Dedifferentiated amniotic fluid mesenchymal stem cell (primary cell): ENCODE data around the gene GRIK3.

Experiments used
- DNase-seq: peaks from one replicate; pipeline ENCODE4 v3.0.0-alpha.2; 2016; ENCODE audit errors: extremely low spot score

GRIK3 gene

DNA sequence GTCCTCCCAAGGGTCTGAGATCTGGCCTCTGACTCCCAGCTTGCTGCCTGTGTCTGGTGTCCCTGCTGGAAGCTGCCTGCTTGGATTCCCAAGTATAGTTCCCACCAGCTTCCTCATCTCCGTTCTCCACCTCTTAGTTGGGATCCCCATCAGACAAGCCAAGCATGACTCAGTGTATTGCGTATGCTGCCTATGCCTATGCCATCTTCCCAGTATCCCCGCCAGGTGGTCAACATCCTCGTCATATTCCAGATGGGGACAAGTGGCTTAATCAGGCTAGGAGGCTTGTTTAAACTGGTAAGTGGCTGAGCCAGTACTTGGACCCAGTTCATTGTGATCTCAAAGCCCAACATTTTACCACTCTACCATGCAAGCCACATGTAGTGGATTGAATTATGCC lies 204.4 kb downstream of the GRIK3 start:
- no peak for DNase-seq

DNA sequence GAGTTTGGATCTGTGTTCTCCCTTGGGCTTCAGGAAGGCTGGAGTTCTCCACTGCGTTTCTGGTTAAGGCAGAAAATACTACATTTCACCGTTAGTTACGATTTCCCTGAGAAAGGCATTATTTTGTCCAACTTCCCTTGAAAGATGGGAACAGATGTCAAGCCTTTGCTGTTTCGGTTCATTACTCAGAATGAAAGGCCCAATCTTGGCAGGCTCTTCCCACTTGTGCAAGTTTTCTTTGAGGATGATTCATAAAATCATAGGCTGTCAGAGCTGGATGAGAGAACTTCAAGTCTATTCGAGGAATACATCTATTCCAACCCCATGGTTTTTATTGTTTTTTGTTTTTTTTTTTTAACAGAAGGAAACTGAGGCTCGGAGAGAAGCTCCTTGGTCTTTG lies 205.2 kb downstream of the GRIK3 start:
- no peak for DNase-seq

DNA sequence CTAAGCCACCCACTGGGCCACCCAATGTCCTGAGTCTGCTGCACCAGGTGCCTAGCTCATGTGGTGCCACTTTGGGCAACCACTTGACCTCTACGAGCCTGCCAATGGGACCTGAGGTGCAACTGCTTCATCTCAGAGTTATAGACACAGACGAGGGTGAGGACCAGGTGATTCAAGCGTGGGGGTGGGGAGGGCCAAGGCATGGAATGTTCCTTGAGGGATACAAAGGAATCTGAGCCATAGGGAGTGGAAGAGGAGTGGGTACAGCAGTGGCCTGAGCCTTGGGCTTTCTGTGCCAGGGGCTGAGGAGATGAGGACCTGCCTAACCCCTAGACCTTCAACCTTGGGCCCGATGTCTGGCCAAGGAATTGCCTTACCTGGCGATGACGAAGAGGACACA lies 209.1 kb downstream of the GRIK3 start:
- no peak for DNase-seq

DNA sequence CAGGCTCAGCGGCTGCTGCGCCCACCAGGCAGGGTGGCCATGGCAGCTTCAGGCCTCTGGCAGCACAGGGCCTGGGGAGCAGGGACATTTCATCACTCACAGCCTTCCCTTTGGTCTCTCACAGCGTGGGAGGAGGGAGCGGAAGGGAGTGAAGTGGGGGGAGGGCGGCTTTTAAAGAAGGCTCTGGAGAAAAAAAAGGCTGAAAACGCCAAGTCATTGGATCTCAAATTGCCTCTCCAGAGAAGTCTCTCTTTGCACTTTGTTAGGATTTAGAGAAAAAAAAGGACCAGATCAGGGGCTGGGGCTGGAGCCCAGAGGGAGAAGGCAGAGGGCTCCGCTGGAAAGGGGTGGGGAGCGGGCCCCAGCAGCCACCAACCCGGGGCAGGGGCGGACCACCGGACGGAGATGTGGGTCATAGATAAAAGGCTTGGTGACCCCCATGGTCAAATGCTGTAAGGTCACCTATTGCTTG lies 209.9 kb downstream of the GRIK3 start:
- no peak for DNase-seq

DNA sequence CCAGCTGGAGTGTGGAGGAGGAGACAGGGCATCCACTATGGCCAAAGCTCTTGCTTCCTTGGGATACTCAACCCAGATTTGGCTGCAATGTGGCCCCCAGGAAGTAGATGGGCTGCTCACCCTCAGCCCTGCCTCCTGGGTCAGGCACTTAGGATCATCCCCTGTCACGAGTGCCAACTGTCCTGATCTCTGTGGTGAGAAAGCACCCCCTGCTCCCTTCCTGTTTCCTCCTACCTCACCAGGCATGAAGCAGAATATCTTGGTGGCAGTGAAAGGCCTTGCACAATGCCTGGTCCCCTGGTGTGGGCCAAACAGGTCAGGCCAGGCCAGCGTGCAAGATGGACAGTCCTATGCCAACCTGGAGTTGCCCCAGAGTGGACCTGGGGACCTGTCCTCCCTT lies 211.7 kb downstream of the GRIK3 start:
- no peak for DNase-seq

DNA sequence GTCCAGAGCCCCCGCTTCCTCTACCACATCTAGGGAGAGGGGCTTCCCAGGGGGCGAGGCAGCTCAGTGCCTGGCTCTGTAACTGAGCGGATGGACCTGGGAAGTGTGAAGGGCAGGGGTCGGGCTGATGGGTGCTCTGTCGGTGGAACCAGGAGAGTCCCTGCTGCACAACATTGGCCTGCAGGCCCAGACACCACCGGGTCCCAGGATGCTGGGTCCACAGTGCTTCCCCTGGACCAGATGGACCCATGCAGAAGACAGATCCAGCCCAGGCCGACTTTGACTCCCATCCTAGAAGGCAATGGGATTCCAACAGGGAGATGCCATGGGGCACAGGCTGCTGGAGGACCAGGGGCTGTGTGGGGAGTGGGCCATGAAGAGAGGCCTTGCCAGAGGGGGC lies 212.9 kb downstream of the GRIK3 start:
- no peak for DNase-seq

DNA sequence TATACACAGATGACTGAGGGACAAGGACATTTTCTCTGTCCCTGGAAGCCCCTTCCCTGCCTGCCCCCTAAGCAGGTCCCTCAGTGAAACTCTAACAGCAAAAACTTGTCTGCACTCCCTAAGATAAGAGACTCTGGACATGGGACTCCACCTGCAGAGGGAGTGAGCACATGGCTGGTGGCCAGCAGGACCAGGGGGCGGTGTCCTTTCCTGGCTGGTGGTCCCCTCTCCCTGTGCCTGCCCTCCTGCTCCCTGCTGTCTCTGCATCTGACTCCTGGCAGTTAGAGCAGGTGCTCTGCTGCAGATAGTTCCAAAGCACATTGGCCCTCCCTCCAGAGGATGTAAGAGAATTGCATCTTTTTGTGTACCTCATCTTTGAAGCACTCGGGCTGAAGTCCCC lies 215.5 kb downstream of the GRIK3 start:
- no peak for DNase-seq

DNA sequence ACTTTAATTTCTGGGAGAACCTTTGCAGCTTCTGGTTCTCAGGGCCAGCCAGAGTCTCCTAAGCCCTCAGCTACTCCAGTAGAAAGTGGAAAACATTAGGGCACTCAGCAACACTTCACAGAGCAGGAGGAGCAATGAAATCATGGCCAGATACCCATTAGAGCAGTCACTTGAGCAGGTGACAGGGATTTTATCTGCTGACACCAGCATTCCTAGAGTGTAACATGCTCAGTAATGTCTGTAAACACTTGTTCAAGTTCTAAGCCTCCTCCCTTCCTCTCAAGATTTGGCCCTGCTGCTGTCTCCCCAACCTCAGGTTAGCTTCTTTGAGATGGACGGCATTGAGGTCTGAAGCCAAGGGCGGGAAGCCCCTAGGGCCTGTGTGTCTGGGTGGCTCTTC lies 218.0 kb downstream of the GRIK3 start:
- DNase-seq = no peak

DNA sequence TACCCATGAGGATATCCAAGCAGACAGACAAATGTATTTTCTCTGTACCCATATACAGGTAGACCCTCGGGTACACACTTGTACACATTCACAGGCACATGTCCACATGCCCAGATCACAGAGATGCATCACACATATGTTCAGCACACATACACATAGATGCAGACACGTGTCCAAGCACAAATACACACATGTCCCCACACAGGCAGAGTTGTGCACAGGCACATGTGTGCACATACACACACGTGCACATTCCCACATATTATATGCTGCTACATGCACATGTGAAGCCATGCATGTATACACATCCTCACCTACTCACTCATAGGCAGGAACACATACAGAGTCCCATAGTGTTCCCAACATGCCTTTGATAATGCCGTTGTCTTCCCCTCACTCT lies 219.5 kb downstream of the GRIK3 start:
- DNase-seq = no peak

DNA sequence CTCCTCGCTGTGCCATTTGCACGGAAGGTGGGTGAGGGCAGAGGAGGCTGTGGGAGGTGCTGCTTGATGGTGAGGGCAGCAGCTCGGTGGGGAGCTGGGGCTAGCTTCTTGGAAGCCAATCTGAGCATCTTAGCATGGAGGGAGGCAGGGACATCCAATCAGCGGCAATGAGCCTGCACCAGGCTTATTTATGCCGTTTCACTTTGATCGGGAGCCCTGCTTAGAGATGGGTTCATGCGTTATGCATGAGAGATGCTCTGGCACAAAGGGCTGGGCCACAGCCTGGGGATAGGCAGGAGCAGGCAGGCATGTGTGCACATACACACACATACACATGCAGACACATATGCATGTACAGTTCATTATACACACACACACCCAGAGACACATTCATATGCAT lies 220.2 kb downstream of the GRIK3 start:
- no peak for DNase-seq

DNA sequence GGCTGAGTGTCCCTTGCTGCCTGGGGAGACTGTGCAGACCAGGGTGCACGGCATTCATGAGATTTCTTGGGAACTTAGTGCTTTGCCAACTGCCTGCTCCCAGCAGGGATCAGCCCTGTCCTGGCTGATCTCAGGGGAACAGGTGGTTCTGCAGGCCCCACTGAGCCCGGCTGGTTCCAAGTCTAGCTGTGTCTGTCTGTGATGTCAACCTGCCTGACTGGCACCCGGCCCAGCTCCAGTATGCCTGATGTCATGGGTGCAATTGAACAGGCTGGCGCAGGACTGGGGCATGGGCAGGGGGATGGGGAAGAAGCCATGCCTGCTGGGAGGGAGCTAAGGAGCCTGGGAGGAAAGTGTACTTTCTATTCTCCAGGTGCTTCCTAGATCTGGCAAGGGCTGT lies 227.1 kb downstream of the GRIK3 start:
- no peak for DNase-seq

DNA sequence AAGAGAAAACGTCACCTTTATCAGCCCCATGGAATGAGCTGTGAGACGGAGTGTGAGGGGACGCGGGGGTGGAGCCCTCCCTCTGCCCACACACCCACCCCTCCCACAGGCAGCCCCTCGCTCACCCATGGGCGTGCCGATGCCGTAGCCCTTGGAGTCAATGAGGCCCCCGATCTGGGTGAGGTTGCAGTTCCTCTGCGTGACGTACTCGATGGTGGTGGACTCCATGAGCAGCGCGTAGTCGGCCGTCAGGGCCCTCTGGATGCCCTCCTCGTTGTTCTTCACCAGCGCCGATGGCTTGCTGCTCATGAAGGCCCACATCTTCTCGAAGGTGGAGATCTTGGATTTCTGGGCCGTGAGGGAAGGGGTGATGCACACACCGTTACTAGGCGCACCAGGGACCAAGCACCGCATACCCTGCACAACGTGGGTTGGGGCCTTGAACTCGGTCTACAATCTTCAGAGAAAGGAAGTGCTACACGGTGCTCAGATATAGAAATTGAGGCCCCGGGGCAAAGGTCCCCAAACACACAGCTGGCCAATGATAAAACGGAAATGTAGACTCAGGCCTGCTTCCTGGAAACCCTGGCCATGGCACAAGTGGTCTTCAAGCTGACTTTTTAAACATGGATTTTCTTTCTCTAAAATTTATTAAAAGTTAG lies 228.2 kb downstream of the GRIK3 start:
- no peak for DNase-seq

DNA sequence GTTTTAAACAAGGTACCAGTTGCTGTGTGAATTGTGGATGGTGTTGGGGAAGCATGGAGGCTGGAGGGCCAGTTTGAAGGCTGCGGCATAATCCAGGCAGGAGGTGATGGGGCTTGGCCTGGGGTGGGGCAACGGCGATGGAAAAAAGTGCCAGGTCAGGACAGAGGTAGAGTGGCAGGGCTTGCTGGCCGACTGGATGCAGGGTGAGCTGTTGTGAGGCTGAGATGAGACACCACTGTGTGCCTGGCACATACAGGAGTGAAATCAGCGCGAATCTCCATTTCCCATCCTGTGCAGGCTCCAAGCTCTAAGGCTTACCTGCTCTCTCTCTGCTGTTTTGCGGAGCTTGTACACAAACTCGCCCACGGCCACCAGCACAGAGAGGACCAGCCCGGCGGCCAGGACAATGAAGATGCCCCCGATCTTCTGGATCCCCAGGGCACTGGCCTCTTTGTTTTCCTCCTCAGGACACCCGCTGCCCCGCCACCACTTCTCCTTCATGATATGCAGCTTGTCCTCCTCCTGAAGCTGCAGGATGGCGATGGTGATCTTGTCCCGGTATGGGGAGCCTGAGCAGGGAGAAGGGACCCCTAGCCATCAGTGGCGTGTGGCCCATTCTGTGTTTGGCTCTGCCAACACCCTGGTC lies 229.5 kb downstream of the GRIK3 start:
- no peak for DNase-seq

DNA sequence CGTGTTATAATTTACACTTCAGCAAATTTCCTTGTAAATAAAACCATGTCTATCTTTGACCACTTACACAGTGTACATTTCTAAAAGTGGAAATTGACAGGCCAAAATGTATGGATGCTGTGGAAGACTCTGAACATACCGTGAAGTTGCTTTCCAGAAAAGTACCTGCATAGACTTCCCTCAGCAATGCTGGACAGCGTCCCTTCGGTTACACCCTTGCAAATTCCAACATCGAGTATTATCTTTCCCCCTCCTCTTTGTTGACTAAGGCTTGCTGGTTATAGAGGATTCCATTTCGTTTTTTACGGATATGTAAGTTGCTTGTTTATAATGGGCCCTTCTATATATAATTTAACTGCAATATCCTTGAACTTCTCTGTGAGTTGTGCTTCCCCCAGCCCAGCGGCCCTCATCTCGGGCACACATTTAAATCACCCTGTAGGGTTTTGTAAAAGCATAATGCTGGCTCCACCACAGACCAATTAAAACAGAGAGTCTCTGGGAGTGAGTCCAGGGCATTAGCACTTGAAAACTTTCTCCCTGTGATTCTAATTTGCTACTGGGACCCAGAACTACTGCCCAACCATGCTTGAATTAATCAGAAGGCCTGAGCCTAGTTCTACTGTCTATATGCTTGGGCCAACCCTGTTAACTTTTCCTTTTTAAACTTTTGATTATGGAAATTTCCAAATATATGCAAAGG lies 230.3 kb downstream of the GRIK3 start:
- no peak for DNase-seq

DNA sequence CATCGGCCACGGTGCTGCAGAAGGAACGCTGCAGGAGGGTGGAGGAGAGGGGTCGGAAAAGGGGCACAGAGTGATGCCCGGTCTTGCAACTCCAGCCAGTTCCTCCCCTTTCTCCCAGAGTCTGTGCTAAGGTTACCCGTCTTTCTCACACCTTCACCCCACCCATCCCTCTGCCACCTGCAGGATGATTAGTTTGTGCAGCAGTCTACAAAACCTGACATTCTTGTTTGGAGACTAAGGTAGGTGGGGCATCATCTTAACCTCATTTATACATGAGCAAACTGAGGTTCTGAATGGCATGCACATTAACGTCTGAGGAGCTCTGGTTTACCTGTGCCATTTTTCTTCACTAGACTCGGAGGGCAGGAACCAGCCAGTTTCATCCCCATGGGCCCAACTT lies 232.3 kb downstream of the GRIK3 start:
- no peak for DNase-seq

DNA sequence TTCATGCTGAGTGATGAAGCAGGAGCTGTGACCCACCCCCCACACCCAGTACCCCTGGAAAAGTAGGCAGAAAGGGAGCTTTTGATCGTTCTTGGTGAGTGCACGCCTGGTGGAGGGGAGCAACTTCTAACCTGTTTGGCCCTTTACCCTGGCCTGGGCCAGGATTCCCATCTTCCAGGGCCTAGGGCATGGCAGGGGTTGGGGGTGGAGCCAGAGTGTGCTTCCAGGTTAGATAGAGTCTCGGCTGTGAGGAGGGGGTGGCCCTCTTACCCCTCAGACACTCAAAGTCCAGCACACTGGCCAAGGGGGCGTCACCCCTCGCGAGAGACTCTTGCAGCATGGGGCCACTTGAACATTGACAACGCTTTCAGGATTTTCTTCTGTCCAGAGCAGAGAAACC lies 236.6 kb downstream of the GRIK3 start:
- DNase-seq = no peak

DNA sequence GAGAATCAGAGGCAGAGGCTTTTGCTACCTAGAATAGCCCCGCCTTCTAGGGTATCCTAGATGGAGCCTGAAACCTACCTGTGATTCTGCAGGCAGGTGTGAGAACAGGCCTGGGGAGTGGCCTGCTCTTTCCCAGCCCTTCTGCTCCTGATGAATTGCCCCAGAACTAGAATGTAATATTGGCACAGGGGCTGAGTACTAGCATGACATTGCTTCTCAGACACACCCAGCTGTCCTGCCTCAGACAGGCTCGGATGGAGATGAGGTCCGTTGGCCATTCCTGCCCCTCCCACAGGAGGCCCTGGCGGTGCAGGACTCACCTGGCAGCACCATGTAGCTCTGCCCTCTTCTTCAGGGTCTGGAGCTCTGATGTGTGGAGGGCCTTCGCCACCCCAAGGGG lies 237.6 kb downstream of the GRIK3 start:
- no peak for DNase-seq

DNA sequence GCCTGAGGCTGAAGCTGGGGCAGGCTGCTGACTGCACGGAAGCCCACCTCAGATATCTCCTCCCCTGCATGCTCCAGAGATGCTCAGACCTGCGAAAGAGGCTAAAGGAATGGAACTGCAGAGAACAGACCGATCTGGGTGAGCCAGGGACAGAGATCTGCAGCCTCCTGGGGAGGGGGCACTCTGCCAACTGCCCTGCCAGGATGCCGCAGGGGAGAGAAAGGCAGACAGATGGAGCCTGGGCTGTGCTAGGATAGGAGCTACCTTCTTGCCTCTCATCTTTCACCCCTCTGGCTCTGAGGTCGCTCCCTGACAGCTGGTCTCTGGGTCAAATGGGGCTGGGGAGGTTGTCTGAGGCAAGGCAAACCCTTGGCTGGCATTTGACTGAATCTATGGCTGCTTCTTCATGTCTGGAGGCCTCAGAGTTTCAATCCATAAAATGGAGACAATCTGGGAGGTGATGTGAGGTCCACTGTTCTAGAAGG lies 238.2 kb downstream of the GRIK3 start:
- DNase-seq = no peak

DNA sequence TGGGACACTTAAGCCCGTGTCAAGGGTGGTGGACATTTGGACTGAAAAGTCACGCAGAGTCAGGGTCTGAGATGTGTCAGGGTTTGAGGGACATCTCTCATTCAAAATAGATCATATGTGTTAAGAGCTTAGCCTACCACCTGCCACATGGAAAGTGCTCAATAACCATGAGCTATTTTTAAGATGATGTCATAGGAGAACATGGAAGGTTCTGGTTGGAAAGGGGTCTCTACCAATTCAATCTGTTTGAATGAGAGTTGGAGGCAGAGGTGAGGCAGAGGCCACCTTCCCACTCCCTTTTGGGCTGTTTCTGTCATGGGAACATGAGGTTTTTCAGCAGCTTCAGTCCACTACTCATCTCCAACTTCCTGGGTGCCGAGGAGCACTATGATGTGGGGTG lies 239.9 kb downstream of the GRIK3 start:
- DNase-seq = no peak

DNA sequence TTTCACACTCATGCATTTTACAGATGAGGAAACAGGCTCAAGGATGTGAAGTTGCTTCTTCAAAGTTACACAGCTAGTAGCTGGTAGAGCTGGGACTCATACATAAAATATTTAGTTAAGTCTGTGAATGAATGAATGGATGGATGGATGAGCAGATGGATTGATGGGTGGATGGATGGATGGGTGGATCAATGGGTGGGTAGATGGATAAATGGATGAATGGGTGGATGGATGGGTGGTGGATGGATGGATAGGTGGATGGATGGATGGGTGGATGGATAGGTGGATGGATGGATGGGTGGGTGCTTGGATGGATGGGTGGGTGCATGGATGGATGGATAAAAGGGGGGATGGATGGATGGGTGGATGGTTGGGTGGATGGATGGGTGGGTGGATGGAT lies 240.9 kb downstream of the GRIK3 start:
- DNase-seq = no peak

DNA sequence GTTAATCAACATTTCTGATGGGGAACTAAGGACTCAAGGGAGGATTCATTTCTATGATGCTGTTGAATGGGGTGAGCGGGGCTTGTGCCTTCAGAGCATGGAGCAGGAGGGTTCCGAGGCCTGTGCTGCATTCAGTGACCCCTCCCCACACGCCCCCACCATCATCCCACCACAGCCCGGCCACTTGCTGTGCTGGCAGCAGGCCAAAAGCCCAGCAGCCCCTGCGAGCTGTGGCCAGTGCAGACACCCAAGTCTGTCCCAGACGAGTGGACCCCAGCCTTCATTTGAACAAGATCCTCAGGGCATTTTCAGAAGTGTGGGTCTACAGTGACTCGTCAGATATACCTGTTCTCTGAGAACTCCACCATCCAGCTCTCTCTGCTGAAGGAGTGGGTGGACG lies 242.0 kb downstream of the GRIK3 start:
- no peak for DNase-seq

DNA sequence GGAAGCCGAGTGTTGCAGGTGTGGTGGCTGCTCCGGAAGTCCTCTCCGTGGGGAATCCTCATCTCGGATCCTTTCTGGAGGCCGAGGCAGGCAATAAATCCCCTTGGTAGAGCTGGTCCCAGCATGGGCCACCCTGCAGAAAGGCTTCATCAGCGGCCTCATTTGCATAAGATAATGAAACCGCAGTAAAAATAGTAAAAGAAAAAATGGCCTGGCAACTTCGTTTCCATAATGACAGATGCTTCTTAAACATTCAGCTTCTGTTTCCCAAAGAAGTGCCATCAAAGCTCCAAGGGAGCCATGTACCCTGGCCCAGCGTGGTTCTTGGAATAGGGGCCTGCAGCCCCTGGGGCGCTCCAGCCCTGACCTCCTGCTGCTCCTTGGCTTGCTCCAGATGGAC lies 244.1 kb downstream of the GRIK3 start:
- DNase-seq = no peak

DNA sequence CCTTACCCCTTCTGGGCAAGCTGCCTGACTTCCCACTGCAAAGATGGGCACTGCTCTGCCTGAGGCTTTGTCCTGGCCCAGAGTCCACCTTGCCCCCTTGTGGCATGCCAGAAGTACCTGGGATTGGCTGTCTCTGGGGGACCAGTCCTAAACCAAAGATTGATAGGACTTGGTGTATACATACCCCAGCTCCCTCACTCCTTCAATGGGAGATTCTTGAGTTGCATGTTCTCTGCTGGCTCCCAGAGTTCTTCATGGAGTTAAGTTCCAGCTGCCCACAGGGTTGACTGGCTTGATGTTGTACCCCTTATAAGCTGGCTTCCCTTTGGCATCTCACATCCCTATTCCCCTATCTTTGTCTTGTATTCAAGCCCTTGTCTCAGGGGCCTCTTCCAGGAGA lies 244.8 kb downstream of the GRIK3 start:
- no peak for DNase-seq
